ENCODE results near the gene DYNLT2. TPM values are rescaled to one million over a fixed set of nuclear protein-coding genes. Genes with fewer than 3 reads are reported as not detected.

DYNLT2 gene, protein sequence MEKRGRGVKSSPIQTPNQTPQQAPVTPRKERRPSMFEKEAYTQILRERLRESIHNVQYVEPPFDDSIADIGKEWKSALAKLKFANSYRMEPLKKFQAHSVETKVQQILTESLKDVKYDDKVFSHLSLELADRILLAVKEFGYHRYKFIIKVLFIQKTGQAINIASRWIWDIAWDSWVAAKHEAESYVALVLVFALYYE
- total RNA-seq (1.9 TPM), polyA plus RNA-seq (ENCODE audit: insufficient read depth, low read depth, low replicate concordance) (2.6 TPM)
- long read RNA-seq, donor 1, transcript TCTE3-202 (1 exons, 2,078 nt): major isoform, 8 of 8 reads
- long read RNA-seq, donor 1, partial matches to known transcripts: 0 of 8 reads
- long read RNA-seq, donor 1, other reads (novel, unspliced or antisense): 0 of 8 reads
- long read RNA-seq, donor 2, transcript TCTE3-202 (1 exons, 2,078 nt): major isoform, 13 of 13 reads
- long read RNA-seq, donor 2, partial matches to known transcripts: 0 of 13 reads
- long read RNA-seq, donor 2, other reads (novel, unspliced or antisense): 0 of 13 reads
- long read RNA-seq, donor 3, transcript TCTE3-202 (1 exons, 2,078 nt): major isoform, 15 of 15 reads
- long read RNA-seq, donor 3, partial matches to known transcripts: 0 of 15 reads
- long read RNA-seq, donor 3, other reads (novel, unspliced or antisense): 0 of 15 reads
- long read RNA-seq, donor 4, transcript TCTE3-202 (1 exons, 2,078 nt): major isoform, 5 of 5 reads
- long read RNA-seq, donor 4, partial matches to known transcripts: 0 of 5 reads
- long read RNA-seq, donor 4, other reads (novel, unspliced or antisense): 0 of 5 reads
- long read RNA-seq, donor 5: 0 reads
- long read RNA-seq, donor 6, transcript TCTE3-202 (1 exons, 2,078 nt): major isoform, 7 of 7 reads
- long read RNA-seq, donor 6, partial matches to known transcripts: 0 of 7 reads
- long read RNA-seq, donor 6, other reads (novel, unspliced or antisense): 0 of 7 reads
- long read RNA-seq, donor 7, partial matches to known transcripts: 0 of 3 reads
- long read RNA-seq, donor 7, other reads (novel, unspliced or antisense): 0 of 3 reads
- long read RNA-seq, donor 8, transcript TCTE3-202 (1 exons, 2,078 nt): major isoform, 7 of 7 reads
- long read RNA-seq, donor 8, partial matches to known transcripts: 0 of 7 reads
- long read RNA-seq, donor 8, other reads (novel, unspliced or antisense): 0 of 7 reads
- long read RNA-seq, donor 9, partial matches to known transcripts: 0 of 4 reads
- long read RNA-seq, donor 9, other reads (novel, unspliced or antisense): 0 of 4 reads
- long read RNA-seq, donor 10, transcript TCTE3-202 (1 exons, 2,078 nt): major isoform, 9 of 9 reads
- long read RNA-seq, donor 10, partial matches to known transcripts: 0 of 9 reads
- long read RNA-seq, donor 10, other reads (novel, unspliced or antisense): 0 of 9 reads

DNA sequence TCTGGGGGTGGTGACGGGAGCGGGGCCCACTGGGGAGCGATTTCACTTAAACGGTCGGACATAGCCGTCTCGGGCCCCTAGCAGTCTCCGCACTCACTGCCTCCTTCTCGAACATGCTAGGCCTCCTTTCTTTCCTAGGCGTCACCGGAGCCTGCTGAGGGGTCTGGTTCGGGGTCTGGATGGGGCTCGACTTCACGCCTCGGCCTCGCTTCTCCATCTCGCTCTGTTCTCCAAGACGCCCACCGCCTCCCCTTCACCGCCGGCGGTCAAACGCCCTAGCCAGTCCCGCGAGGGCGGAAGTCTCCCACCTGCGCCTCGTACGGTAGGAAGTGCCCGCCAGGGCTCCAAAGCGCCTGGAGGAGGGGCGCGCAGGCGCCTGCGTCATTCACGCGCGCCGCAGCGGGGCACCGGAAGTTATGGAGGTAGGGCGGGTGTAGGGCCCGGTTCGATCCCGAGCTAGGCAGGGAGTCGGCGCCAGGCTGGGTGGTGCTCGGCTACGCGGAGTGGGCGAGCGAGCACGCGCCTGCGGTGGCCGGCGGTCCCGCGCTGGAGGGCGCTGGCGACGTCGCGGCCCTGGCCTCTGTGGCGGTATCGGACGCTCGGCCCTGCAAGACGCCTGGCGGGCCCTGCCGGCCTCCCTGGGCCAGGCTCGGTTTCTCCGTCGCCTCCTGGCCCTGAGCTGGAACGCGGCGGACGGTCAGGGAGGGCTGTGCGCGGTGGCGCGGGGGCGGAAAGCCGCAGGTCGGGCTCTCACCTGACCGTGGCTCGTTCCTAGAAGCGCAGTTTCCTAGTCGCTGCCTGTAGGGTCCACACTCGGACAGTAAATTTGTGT, at the start of gene DYNLT2, which contains the start of gene ERMARD:
Gene DYNLT2 (minus strand): TSS at position 331 of the 832 bp plus-strand sequence. CDS start 114 bp downstream, at position 217.
Gene ERMARD (plus strand): TSS at position 381 of the 832 bp plus-strand sequence. CDS start 36 bp downstream, at position 417.
- H3K4me1 ChIP-seq (ENCODE audit: control insufficient read depth in 2 of 3, insufficient read depth in 2 of 3, low read depth in 1 of 3, low read length in 3 of 3): peaks cover 5 to 11% (median 6%) of the 10 kb centered on the region in 3 donors
- no peaks in the 10 kb centered on the region for H3K36me3 ChIP-seq (ENCODE audit: control insufficient read depth in 2 of 3, insufficient read depth in 3 of 3, low read length in 3 of 3)
- H3K27ac ChIP-seq (ENCODE audit: low read depth in 2 of 2, low read length in 2 of 2): peak within 1 kb of the TSS; percentile 95
- intact Hi-C loops (cut with DNase I): no loop called here
- peak; percentile 97 to 98 (median 97) for DNase-seq
- H3K9ac ChIP-seq (ENCODE audit: low read length in 3 of 3): peak within 1 kb of the TSS; percentile 84 to 99 (median 97)
- no peaks in the 10 kb centered on the region for H3K27me3 ChIP-seq (ENCODE audit: control insufficient read depth, insufficient read depth, low read length)
- FAIRE-seq: no peak
- H3K9me3 ChIP-seq (ENCODE audit: control insufficient read depth in 2 of 3, insufficient read depth in 1 of 3, low read length in 3 of 3): peaks cover 0 to 2% (median 0%) of the 10 kb centered on the region in 3 donors
- peak within 1 kb of the TSS; percentile 81 to 89 (median 83) for H3K4me3 ChIP-seq (ENCODE audit: low read length in 3 of 3)
- TF ChIP-seq, protein P1, sequence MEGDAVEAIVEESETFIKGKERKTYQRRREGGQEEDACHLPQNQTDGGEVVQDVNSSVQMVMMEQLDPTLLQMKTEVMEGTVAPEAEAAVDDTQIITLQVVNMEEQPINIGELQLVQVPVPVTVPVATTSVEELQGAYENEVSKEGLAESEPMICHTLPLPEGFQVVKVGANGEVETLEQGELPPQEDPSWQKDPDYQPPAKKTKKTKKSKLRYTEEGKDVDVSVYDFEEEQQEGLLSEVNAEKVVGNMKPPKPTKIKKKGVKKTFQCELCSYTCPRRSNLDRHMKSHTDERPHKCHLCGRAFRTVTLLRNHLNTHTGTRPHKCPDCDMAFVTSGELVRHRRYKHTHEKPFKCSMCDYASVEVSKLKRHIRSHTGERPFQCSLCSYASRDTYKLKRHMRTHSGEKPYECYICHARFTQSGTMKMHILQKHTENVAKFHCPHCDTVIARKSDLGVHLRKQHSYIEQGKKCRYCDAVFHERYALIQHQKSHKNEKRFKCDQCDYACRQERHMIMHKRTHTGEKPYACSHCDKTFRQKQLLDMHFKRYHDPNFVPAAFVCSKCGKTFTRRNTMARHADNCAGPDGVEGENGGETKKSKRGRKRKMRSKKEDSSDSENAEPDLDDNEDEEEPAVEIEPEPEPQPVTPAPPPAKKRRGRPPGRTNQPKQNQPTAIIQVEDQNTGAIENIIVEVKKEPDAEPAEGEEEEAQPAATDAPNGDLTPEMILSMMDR (IDR thresholded peaks at IDR 0.05; ENCODE audit: borderline replicate concordance, extremely low read depth, insufficient read depth): no peak

DNA sequence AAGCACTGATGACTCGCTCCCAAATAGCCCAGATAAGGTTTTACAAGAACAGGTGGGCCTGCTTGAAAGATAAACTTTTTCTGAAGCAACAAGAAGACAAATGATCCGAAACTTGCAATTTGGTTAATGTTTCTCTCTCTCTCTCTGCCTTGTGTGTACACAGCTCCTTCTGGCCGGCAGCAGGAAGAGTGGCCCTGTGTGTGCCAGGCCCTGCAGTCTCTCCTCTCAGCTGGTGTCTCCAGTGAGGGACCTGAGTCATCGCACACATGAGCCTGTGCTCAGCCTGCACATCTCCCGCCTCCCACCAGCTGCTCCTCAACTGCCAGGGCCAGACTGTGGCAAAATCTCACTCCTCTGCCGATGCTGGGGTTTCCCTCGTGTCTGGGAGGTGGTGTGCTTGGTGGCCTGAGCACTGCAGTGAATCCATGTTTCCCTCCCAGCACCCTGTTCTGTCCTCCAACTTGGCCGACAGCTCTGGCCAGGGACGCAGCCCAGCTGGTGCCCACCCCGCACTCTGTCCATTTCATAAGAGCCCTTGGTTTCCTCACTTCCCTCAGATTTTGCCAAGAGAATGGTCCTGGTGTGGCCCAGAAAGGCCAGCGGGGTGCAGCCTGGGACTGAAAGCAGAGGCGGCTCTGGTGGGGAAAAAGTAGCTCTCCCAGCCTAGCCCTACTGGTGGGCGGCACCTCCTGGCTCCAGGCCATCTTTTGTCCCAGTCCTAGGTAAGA, 49.5 kb upstream of the DYNLT2 start:
- H3K27ac ChIP-seq (ENCODE audit: low read depth in 2 of 2, low read length in 2 of 2): no peak overlapping the region
- TF ChIP-seq, protein P1 (IDR thresholded peaks at IDR 0.05; ENCODE audit: borderline replicate concordance, extremely low read depth, insufficient read depth): no peak
- no peak for FAIRE-seq

More for the DNA sequence above, 49.5 kb upstream of the DYNLT2 start:
- Histone ChIP-seq H3K4me3 (ENCODE audit: low read length in 3 of 3) (no peak overlapping the region), H3K9me3 (ENCODE audit: control insufficient read depth in 2 of 3, insufficient read depth in 1 of 3, low read length in 3 of 3) (no peaks in the 10 kb centered on the region), H3K36me3 (ENCODE audit: control insufficient read depth in 2 of 3, insufficient read depth in 3 of 3, low read length in 3 of 3) (no peaks in the 10 kb centered on the region), H3K4me1 (ENCODE audit: control insufficient read depth in 2 of 3, insufficient read depth in 2 of 3, low read depth in 1 of 3, low read length in 3 of 3) (peaks cover 0 to 4% (median 0%) of the 10 kb centered on the region in 3 donors), H3K9ac (ENCODE audit: low read length in 3 of 3) (no peak overlapping the region), H3K27me3 (ENCODE audit: control insufficient read depth, insufficient read depth, low read length) (peaks cover 3% of the 10 kb centered on the region)
- intact Hi-C loops (cut with DNase I): no loop called here
- peak in 4 of 5 donors; percentile 31 to 56 (median 44) for DNase-seq
